Large intestine (tissue), 12 donors: ENCODE measurements around the gene CHD1. TPM values are rescaled to one million over a fixed set of nuclear protein-coding genes. Genes with fewer than 3 reads are reported as not detected.

Experiments used
- DNase-seq, 2 donors: peaks; one replicate each; pipeline versions ENCODE4 v3.0.0 to v3.0.0-alpha.2; 2013
- H3K27ac ChIP-seq: one replicate; pipeline ENCODE4 v1.5.1; 2013; ENCODE audit warnings: low read length
- H3K27me3 ChIP-seq: 2 replicates; pipeline ENCODE4 v1.6.1; 2013; ENCODE audit warnings: low read length; ENCODE audit not compliant: control insufficient read depth, insufficient read depth
- H3K36me3 ChIP-seq: 2 replicates; pipeline ENCODE4 v1.6.1; 2013; ENCODE audit warnings: low read length; ENCODE audit not compliant: control insufficient read depth, insufficient read depth
- H3K4me1 ChIP-seq: one replicate; pipeline ENCODE4 v1.6.1; 2013; ENCODE audit warnings: low read length; ENCODE audit not compliant: control insufficient read depth, insufficient read depth
- H3K4me3 ChIP-seq: one replicate; pipeline ENCODE4 v1.5.1; 2013; ENCODE audit warnings: low read length
- H3K9me3 ChIP-seq: one replicate; pipeline ENCODE4 v1.6.1; 2013; ENCODE audit warnings: mild to moderate bottlenecking, low read depth, low read length, moderate library complexity; ENCODE audit not compliant: control insufficient read depth
- WGBS: methylation state at CpG from one replicate; pipeline ENCODE4 v1.1.5; 2013; ENCODE audit warnings: low lambda C conversion rate; ENCODE audit not compliant: insufficient coverage; 5-methylcytosine and 5-hydroxymethylcytosine counted together
- long read RNA-seq, 11 donors: transcript quantifications; one replicate each; lab custom pipeline, GENCODE V29; 2026
- polyA plus RNA-seq: library from polyadenylated mRNA; unstranded; fragments of 120-200 nt; gene quantifications from one replicate; pipeline ENCODE4 v1.2.1, GENCODE V29; 2013

The CHD1 gene
- 49.4 TPM for polyA plus RNA-seq
- long read RNA-seq, donor 1, full-length matches to known transcripts = 11 of 11 reads
- long read RNA-seq, donor 1, partial matches to known transcripts = 0 of 11 reads
- long read RNA-seq, donor 1, other reads (novel, unspliced or antisense) = 0 of 11 reads
- long read RNA-seq, donor 2, transcript CHD1-205 (4 exons, 724 nt) = major isoform, 5 of 16 reads
- long read RNA-seq, donor 2, partial matches to known transcripts = 5 of 16 reads
- long read RNA-seq, donor 2, other reads (novel, unspliced or antisense) = 0 of 16 reads
- long read RNA-seq, donor 3, partial matches to known transcripts = 0 of 9 reads
- long read RNA-seq, donor 3, other reads (novel, unspliced or antisense) = 0 of 9 reads
- long read RNA-seq, donor 4, partial matches to known transcripts = 0 of 1 reads
- long read RNA-seq, donor 4, other reads (novel, unspliced or antisense) = 0 of 1 reads
- long read RNA-seq, donor 5, transcript CHD1-205 (4 exons, 724 nt) = major isoform, 6 of 7 reads
- long read RNA-seq, donor 5, partial matches to known transcripts = 0 of 7 reads
- long read RNA-seq, donor 5, other reads (novel, unspliced or antisense) = 0 of 7 reads
- long read RNA-seq, donor 6, transcript CHD1-205 (4 exons, 724 nt) = major isoform, 6 of 11 reads
- long read RNA-seq, donor 6, partial matches to known transcripts = 0 of 11 reads
- long read RNA-seq, donor 6, other reads (novel, unspliced or antisense) = 0 of 11 reads
- long read RNA-seq, donor 7, transcript CHD1-205 (4 exons, 724 nt) = major isoform, 6 of 9 reads
- long read RNA-seq, donor 7, partial matches to known transcripts = 0 of 9 reads
- long read RNA-seq, donor 7, other reads (novel, unspliced or antisense) = 0 of 9 reads
- long read RNA-seq, donor 8, full-length matches to known transcripts = 17 of 23 reads
- long read RNA-seq, donor 8, partial matches to known transcripts = 6 of 23 reads
- long read RNA-seq, donor 8, other reads (novel, unspliced or antisense) = 0 of 23 reads
- long read RNA-seq, donor 9, transcript CHD1-205 (4 exons, 724 nt) = major isoform, 9 of 9 reads
- long read RNA-seq, donor 9, partial matches to known transcripts = 0 of 9 reads
- long read RNA-seq, donor 9, other reads (novel, unspliced or antisense) = 0 of 9 reads
- long read RNA-seq, donor 10, full-length matches to known transcripts = 11 of 11 reads
- long read RNA-seq, donor 10, partial matches to known transcripts = 0 of 11 reads
- long read RNA-seq, donor 10, other reads (novel, unspliced or antisense) = 0 of 11 reads
- long read RNA-seq, donor 11, full-length matches to known transcripts = 3 of 3 reads
- long read RNA-seq, donor 11, partial matches to known transcripts = 0 of 3 reads
- long read RNA-seq, donor 11, other reads (novel, unspliced or antisense) = 0 of 3 reads

GRCh38 chr5:98928873-98929709, at the start of gene CHD1:
Gene CHD1, minus strand, starts transcription at chr5:98929007. Its CDS starts 2,621 bp downstream, at chr5:98926386.
- peak within 1 kb of the TSS; percentile 99 for H3K4me3 ChIP-seq
- H3K27ac ChIP-seq = peak within 1 kb of the TSS; percentile 100
- no peaks in the 10 kb centered on the region for H3K4me1 ChIP-seq
- H3K9me3 ChIP-seq = no peaks in the 10 kb centered on the region
- peaks cover 11% of the 10 kb centered on the region for H3K36me3 ChIP-seq
- DNase-seq = peak; percentile 98
- WGBS = no CpG with 5 or more reads among the region's 101 CpGs
- no peaks in the 10 kb centered on the region for H3K27me3 ChIP-seq

GRCh38 chr5:98978528-98978927, 49.7 kb upstream of the CHD1 start:
- no peak for DNase-seq
- no peak overlapping the region for H3K4me3 ChIP-seq
- H3K9me3 ChIP-seq = no peaks in the 10 kb centered on the region
- no peaks in the 10 kb centered on the region for H3K4me1 ChIP-seq
- no peaks in the 10 kb centered on the region for H3K36me3 ChIP-seq
- no CpG with 5 or more reads among the region's 1 CpG for WGBS
- H3K27me3 ChIP-seq = no peaks in the 10 kb centered on the region
- H3K27ac ChIP-seq = no peak overlapping the region

GRCh38 chr5:98977723-98978122, 48.9 kb upstream of the CHD1 start:
- H3K36me3 ChIP-seq = no peaks in the 10 kb centered on the region
- H3K4me3 ChIP-seq = no peak overlapping the region
- no CpG with 5 or more reads among the region's 1 CpG for WGBS
- no peaks in the 10 kb centered on the region for H3K4me1 ChIP-seq
- H3K27me3 ChIP-seq = no peaks in the 10 kb centered on the region
- H3K9me3 ChIP-seq = no peaks in the 10 kb centered on the region
- H3K27ac ChIP-seq = no peak overlapping the region
- DNase-seq = no peak

- no peak overlapping the region for H3K27ac ChIP-seq
- no peak for DNase-seq
- WGBS = no CpG with 5 or more reads among the region's 4 CpGs
Measured at GRCh38 chr5:98975682-98976407, 47.0 kb upstream of the CHD1 start.

GRCh38 chr5:98975223-98975622, 46.4 kb upstream of the CHD1 start:
- Histone ChIP-seq H3K27ac (no peak overlapping the region), H3K27me3 (no peaks in the 10 kb centered on the region), H3K4me1 (no peaks in the 10 kb centered on the region), H3K9me3 (no peaks in the 10 kb centered on the region), H3K4me3 (no peak overlapping the region), H3K36me3 (no peaks in the 10 kb centered on the region)
- WGBS = 88% methylated on average over 1 of the region's 2 CpGs
- peak in 1 of 2 donors; percentile 14 for DNase-seq

More at GRCh38 chr5:98975682-98976407, 47.0 kb upstream of the CHD1 start:
- Histone ChIP-seq H3K27me3 (no peaks in the 10 kb centered on the region), H3K4me3 (no peak overlapping the region), H3K36me3 (no peaks in the 10 kb centered on the region), H3K4me1 (no peaks in the 10 kb centered on the region), H3K9me3 (no peaks in the 10 kb centered on the region)

GRCh38 chr5:98969400-98969799, 40.6 kb upstream of the CHD1 start:
- Histone ChIP-seq H3K4me3 (no peak overlapping the region), H3K9me3 (peaks cover 2% of the 10 kb centered on the region), H3K27me3 (no peaks in the 10 kb centered on the region), H3K4me1 (no peaks in the 10 kb centered on the region), H3K27ac (no peak overlapping the region), H3K36me3 (no peaks in the 10 kb centered on the region)
- DNase-seq = no peak
- 100% methylated on average over 1 of the region's 4 CpGs for WGBS

GRCh38 chr5:98968056-98968564, 39.3 kb upstream of the CHD1 start:
- no peaks in the 10 kb centered on the region for H3K4me1 ChIP-seq
- H3K9me3 ChIP-seq = peaks cover 2% of the 10 kb centered on the region
- no peaks in the 10 kb centered on the region for H3K27me3 ChIP-seq
- no peak overlapping the region for H3K4me3 ChIP-seq
- no peak overlapping the region for H3K27ac ChIP-seq
- no peak for DNase-seq
- WGBS = 80% methylated on average over 1 of the region's 4 CpGs
- no peaks in the 10 kb centered on the region for H3K36me3 ChIP-seq

DNA sequence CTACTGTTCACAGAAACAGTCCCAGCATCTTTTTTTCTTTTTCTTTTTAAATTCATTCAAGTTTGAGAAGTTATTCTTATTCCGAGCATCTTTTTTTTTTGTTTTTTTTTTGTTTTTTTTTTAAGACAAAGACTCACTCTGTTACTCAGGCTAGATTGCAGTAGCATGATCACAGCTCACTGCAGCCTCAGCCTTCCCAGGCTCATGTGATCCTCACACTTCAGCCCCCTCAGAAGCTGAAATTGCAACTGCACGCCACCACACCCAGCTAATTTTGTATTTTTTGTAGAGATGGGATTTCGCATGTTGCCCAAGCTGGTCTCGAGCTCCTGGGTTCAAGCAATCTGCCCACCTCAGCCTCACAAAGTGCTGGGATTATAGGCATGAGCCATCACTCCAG, 36.4 kb upstream of the CHD1 start:
- Histone ChIP-seq H3K36me3 (no peaks in the 10 kb centered on the region), H3K27ac (no peak overlapping the region), H3K9me3 (peaks cover 2% of the 10 kb centered on the region), H3K4me3 (no peak overlapping the region), H3K27me3 (no peaks in the 10 kb centered on the region), H3K4me1 (no peaks in the 10 kb centered on the region)
- 100% methylated on average over 1 of the region's 4 CpGs for WGBS
- DNase-seq = no peak

DNA sequence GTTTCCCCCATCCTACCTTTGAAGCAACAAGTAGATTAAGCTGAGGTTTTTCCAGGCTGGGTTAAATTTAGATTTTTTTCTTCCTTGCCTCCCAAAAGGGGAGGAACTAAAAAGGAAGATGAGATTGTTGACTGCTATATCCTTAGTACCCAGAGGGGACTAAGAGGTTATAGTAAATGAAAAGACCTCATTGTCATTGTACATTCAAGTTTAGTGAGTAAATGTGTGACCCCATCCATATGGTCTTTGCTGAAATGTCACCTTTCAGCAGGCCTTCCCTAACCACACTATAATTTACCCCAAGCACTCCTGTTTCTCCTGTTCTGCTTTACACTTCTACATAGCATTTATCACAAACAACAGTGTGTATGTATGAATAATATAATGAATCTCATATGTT, 35.8 kb upstream of the CHD1 start:
- Histone ChIP-seq H3K4me1 (no peaks in the 10 kb centered on the region), H3K27ac (no peak overlapping the region), H3K36me3 (no peaks in the 10 kb centered on the region), H3K27me3 (no peaks in the 10 kb centered on the region), H3K9me3 (peaks cover 2% of the 10 kb centered on the region), H3K4me3 (no peak overlapping the region)
- DNase-seq = no peak
